Keratinocyte (primary cell): Measurements from ENCODE around the gene PFDN4.

ENCODE experiments used
- CTCF ChIP-seq, 3 experiments: IDR thresholded peaks in 1 of 3; conservative IDR thresholded peaks in 1 of 3; optimal IDR thresholded peaks in 1 of 3; 2 replicates in 2 of 3; 3 replicates in 1 of 3; pipeline versions ENCODE3 to v1.5.1; 2011; ENCODE audit warnings: low read length in 3 of 3, mild to moderate bottlenecking in 3 of 3, moderate library complexity in 2 of 3, control low read depth in 1 of 3, inconsistent platforms in 1 of 3; ENCODE audit not compliant: insufficient read depth in 2 of 3; ENCODE audit errors: extremely low read depth in 1 of 3
- EZH2 ChIP-seq: IDR thresholded peaks from one replicate; pipeline ENCODE4 v1.6.1; 2012; ENCODE audit warnings: inconsistent platforms, mild to moderate bottlenecking, low read length, moderate library complexity

GRCh38 chr20:54172532-54172855, 35.4 kb upstream of the PFDN4 start:
- no peak for TF ChIP-seq EZH2
- no peak for TF ChIP-seq CTCF (optimal IDR thresholded peaks at IDR 0.05 in 1 of 3, IDR thresholded peaks at IDR 0.05 in 1 of 3, conservative IDR thresholded peaks at IDR 0.05 in 1 of 3; ENCODE audit: extremely low read depth in 1 of 3, insufficient read depth in 2 of 3, low read length in 3 of 3)
